Prostate gland (tissue), 2 donors: Measurements from ENCODE around the gene LYRM4.
A peak's percentile ranks its signal among the peaks of the same experiment; 100 is the strongest.

Source experiments
- CTCF ChIP-seq, 4 experiments: fragments of 200-600 bp in 2 of 4; fragments of 450-650 bp in 2 of 4; sonication (generic) in 2 of 4; IDR thresholded peaks; 1 replicate in 3 of 4; 2 replicates in 1 of 4; pipeline ENCODE4 v1.5.1; 2016 to 2019; ENCODE audit warnings: antibody characterized with exemption in 4 of 4, mild to moderate bottlenecking in 2 of 4, moderate library complexity in 2 of 4
- POLR2A ChIP-seq: fragments of 450-650 bp; IDR thresholded peaks from one replicate; pipeline ENCODE4 v1.6.1; 2016; ENCODE audit warnings: antibody characterized with exemption, mild to moderate bottlenecking

- TF ChIP-seq CTCF (IDR thresholded peaks at IDR 0.05): peak in 2 of 4 experiments; percentile 65 to 66
- TF ChIP-seq POLR2A: peak; percentile 45
Observed at GRCh38 chr6:5260661-5261544, at the start of gene LYRM4, which contains the start of gene FARS2.
